Activated gamma-delta T cell (primary cell): ENCODE results near the gene NBAS.
"Not testable (repeated sequence)": the region's sequence is repeated elsewhere in the genome, so short reads cannot be mapped to it uniquely, and the experiment has no call there.

Source experiments
- DNase-seq: peaks from one replicate; lab custom pipeline; 2025; lab: John Stamatoyannopoulos, UW

Gene NBAS

GRCh38 chr2:15359716-15360531 lies 201.2 kb downstream of the NBAS start:
- no peak for DNase-seq

GRCh38 chr2:15357922-15358321 lies 203.2 kb downstream of the NBAS start:
- DNase-seq: no peak

- DNase-seq: no peak
Measured at GRCh38 chr2:15357186-15357585, 203.9 kb downstream of the NBAS start.

- no peak for DNase-seq
Measured at GRCh38 chr2:15355386-15355785, 205.7 kb downstream of the NBAS start.

GRCh38 chr2:15354596-15355366 lies 206.4 kb downstream of the NBAS start:
- DNase-seq: no peak

- DNase-seq: no peak
Measured at GRCh38 chr2:15352363-15352762, 208.8 kb downstream of the NBAS start.

- DNase-seq: no peak
Measured at GRCh38 chr2:15348636-15349035, 212.5 kb downstream of the NBAS start.

GRCh38 chr2:15348045-15348444 lies 213.1 kb downstream of the NBAS start:
- DNase-seq: no peak

GRCh38 chr2:15346624-15347023 lies 214.5 kb downstream of the NBAS start:
- no peak for DNase-seq

- DNase-seq: no peak
Measured at GRCh38 chr2:15337996-15338666, 223.0 kb downstream of the NBAS start.

- DNase-seq: no peak
Measured at GRCh38 chr2:15334644-15335326, 226.3 kb downstream of the NBAS start.

- no peak for DNase-seq
Measured at GRCh38 chr2:15331787-15332186, 229.3 kb downstream of the NBAS start.

GRCh38 chr2:15325296-15325695 lies 235.8 kb downstream of the NBAS start:
- no peak for DNase-seq

GRCh38 chr2:15323227-15323626 lies 237.9 kb downstream of the NBAS start:
- no peak for DNase-seq

GRCh38 chr2:15321481-15321880 lies 239.7 kb downstream of the NBAS start:
- not testable (repeated sequence) for DNase-seq

- peak; percentile 33 for DNase-seq
Measured at GRCh38 chr2:15316370-15316814, 244.7 kb downstream of the NBAS start.

- no peak for DNase-seq
Measured at GRCh38 chr2:15315411-15315810, 245.7 kb downstream of the NBAS start.

GRCh38 chr2:15313657-15314056 lies 247.5 kb downstream of the NBAS start:
- DNase-seq: no peak

- no peak for DNase-seq
Measured at GRCh38 chr2:15311926-15312325, 249.2 kb downstream of the NBAS start.

- no peak for DNase-seq
Measured at GRCh38 chr2:15311201-15311907, 249.8 kb downstream of the NBAS start.

- no peak for DNase-seq
Measured at GRCh38 chr2:15307526-15307925, 253.6 kb downstream of the NBAS start.
